B cell (primary cell): Measurements from ENCODE around the gene SART3. TPM values are rescaled to one million over a fixed set of nuclear protein-coding genes. Genes with fewer than 3 reads are reported as not detected.

Source experiments
- ATAC-seq: fragments of 200-7000 bp; cut with Tn5 transposase; one replicate; pipeline ENCODE4 v1.10.0; 2021; ENCODE audit warnings: low read depth, mild to moderate bottlenecking, moderate number of reproducible peaks, moderate library complexity
- CTCF ChIA-PET: fragments of 350-600 bp; sonication (Branson Sonifier 250); formaldehyde crosslinking; loops from one replicate; lab custom pipeline; 2021; ENCODE audit warnings: antibody characterized with exemption, inconsistent platforms; lab: Charles Lee
- POLR2A ChIA-PET: fragments of 350-600 bp; sonication (Branson Sonifier 250); formaldehyde crosslinking; loops from one replicate; lab custom pipeline; 2021; ENCODE audit warnings: antibody characterized with exemption; lab: Charles Lee
- DNase-seq: peaks from one replicate; pipeline ENCODE4 v3.0.0; 2013
- H2AFZ ChIP-seq: 2 replicates; pipeline ENCODE4 v1.6.1; 2012; ENCODE audit warnings: mild to moderate bottlenecking, low read depth, low read length; ENCODE audit not compliant: insufficient read depth, poor library complexity, severe bottlenecking
- H3K27ac ChIP-seq, 2 donors: 1 replicate in 1 of 2; 2 replicates in 1 of 2; pipeline ENCODE4 v1.5.1; 2012 to 2013; ENCODE audit warnings: low read length in 2 of 2, mild to moderate bottlenecking in 2 of 2, moderate library complexity in 1 of 2
- H3K27me3 ChIP-seq, 4 experiments: fragments of 200-600 bp in 1 of 4; sonication (generic) in 1 of 4; replicated peaks in 1 of 4; 1 replicate in 2 of 4; 2 replicates in 2 of 4; pipeline versions ENCODE4 v1.6.1 to v1.7.0; 2013 to 2016; ENCODE audit warnings: low read length in 3 of 4, mild to moderate bottlenecking in 2 of 4, mixed read lengths in 1 of 4, moderate library complexity in 1 of 4; ENCODE audit not compliant: insufficient read depth in 4 of 4, control insufficient read depth in 3 of 4; ENCODE audit errors: control extremely low read depth in 1 of 4
- H3K36me3 ChIP-seq, 2 experiments: replicated peaks in 1 of 2; 1 replicate in 1 of 2; 2 replicates in 1 of 2; pipeline versions ENCODE4 v1.6.1 to v1.7.1; 2013; ENCODE audit warnings: low read length in 1 of 2; ENCODE audit not compliant: insufficient read depth in 2 of 2, control insufficient read depth in 1 of 2; ENCODE audit errors: control extremely low read depth in 1 of 2, extremely low read depth in 1 of 2
- H3K4me1 ChIP-seq, 2 donors: fragments of 200-600 bp in 1 of 2; sonication (generic) in 1 of 2; 1 replicate in 1 of 2; 2 replicates in 1 of 2; pipeline versions ENCODE4 v1.5.1 to v1.6.1; 2013 to 2017; ENCODE audit warnings: low read length in 2 of 2; ENCODE audit not compliant: control insufficient read depth in 2 of 2, insufficient read depth in 2 of 2
- H3K4me2 ChIP-seq: replicated peaks from 2 replicates; pipeline ENCODE3; 2012; ENCODE audit warnings: mild to moderate bottlenecking, low read depth, low read length; ENCODE audit not compliant: poor library complexity, severe bottlenecking
- H3K4me3 ChIP-seq, 5 experiments: fragments of 200-600 bp in 1 of 5; sonication (generic) in 1 of 5; 1 replicate in 3 of 5; 2 replicates in 2 of 5; pipeline versions ENCODE4 v1.5.1 to v1.7.0; 2011 to 2016; ENCODE audit warnings: low read length in 4 of 5, mild to moderate bottlenecking in 4 of 5, low read depth in 2 of 5, control low read depth in 1 of 5, moderate library complexity in 1 of 5; ENCODE audit not compliant: insufficient read depth in 1 of 5; ENCODE audit errors: control extremely low read depth in 1 of 5, extremely low read depth in 1 of 5
- H3K79me2 ChIP-seq: fragments of 200-600 bp; sonication (generic); one replicate; pipeline ENCODE4 v1.6.0; 2016; ENCODE audit warnings: low read length; ENCODE audit not compliant: control insufficient read depth, insufficient read depth
- H3K9ac ChIP-seq: fragments of 200-600 bp; sonication (generic); 2 replicates; pipeline ENCODE4 v1.6.1; 2017; ENCODE audit warnings: mild to moderate bottlenecking, low read length, moderate library complexity
- H3K9me3 ChIP-seq, 3 donors: one replicate each; pipeline versions ENCODE4 v1.6.1 to v1.7.1; 2013; ENCODE audit warnings: low read length in 2 of 3; ENCODE audit not compliant: control insufficient read depth in 2 of 3, insufficient read depth in 1 of 3; ENCODE audit errors: control extremely low read depth in 1 of 3
- H4K20me1 ChIP-seq: 2 replicates; pipeline ENCODE4 v1.6.0; 2012; ENCODE audit warnings: mild to moderate bottlenecking, low read length; ENCODE audit not compliant: insufficient read depth, control insufficient read depth, poor library complexity, severe bottlenecking
- H3K27ac Mint-ChIP-seq: one replicate; pipeline ENCODE4 v1.8.0; 2021; ENCODE audit warnings: mixed read lengths
- H3K27me3 Mint-ChIP-seq: one replicate; pipeline ENCODE4 v1.8.0; 2021; ENCODE audit warnings: mixed read lengths
- H3K4me1 Mint-ChIP-seq: one replicate; pipeline ENCODE4 v1.8.0; 2021; ENCODE audit warnings: mixed read lengths
- H3K4me3 Mint-ChIP-seq: one replicate; pipeline ENCODE4 v1.8.0; 2021; ENCODE audit warnings: mixed read lengths
- H3K9me3 Mint-ChIP-seq: one replicate; pipeline ENCODE4 v1.8.0; 2022; ENCODE audit warnings: mixed read lengths; ENCODE audit not compliant: insufficient read depth
- CTCF ChIP-seq: fragments of 200-600 bp; IDR thresholded peaks from one replicate; pipeline ENCODE4 v1.8.0; 2022; ENCODE audit warnings: antibody characterized with exemption, mild to moderate bottlenecking
- EZH2 ChIP-seq: IDR thresholded peaks from 2 replicates; pipeline ENCODE4 v1.6.1; 2012; ENCODE audit warnings: borderline replicate concordance, low read depth, mild to moderate bottlenecking, moderate library complexity, low read length; ENCODE audit not compliant: insufficient read depth, poor library complexity, severe bottlenecking
- WGBS: methylation state at CpG from one replicate; pipeline ENCODE4 v1.1.5; 2013; ENCODE audit warnings: missing lambda C conversion rate; ENCODE audit not compliant: insufficient coverage; 5-methylcytosine and 5-hydroxymethylcytosine counted together
- intact Hi-C: fragments of 100-400 bp; cut with micrococcal nuclease; formaldehyde crosslinking; loops from one replicate; pipeline ENCODE4 v1.10.0; 2022
- polyA plus RNA-seq: library from polyadenylated mRNA; depleted of rRNA; stranded (reverse); fragments of >200 nt; gene quantifications from 2 replicates; pipeline ENCODE4 v1.2.3, GENCODE V29; 2012
- total RNA-seq, 2 donors: library from RNA; stranded (reverse); fragments of 120-200 nt in 1 of 2; gene quantifications; 1 replicate in 1 of 2; 2 replicates in 1 of 2; pipeline versions ENCODE4 v1.2.3 to v1.2.4, GENCODE V29; 2013 to 2022

Gene SART3
- total and polyA plus RNA-seq, 2 donors (not counting 1 experiment from before 2014, with no cell fraction given) = 24.1 to 131 TPM

- no peak overlapping the region for H3K27ac Mint-ChIP-seq
- intact Hi-C loops = no loop called here
- no peak overlapping the region for H2AFZ ChIP-seq
Measured at GRCh38 chr12:108578264-108578663, 17.3 kb upstream of the SART3 start.

GRCh38 chr12:108577458-108577857 lies 16.5 kb upstream of the SART3 start:
- DNase-seq (no peak), ATAC-seq (no peak)
- H3K27ac Mint-ChIP-seq = peak overlapping the region; percentile 32
- Histone ChIP-seq H3K36me3 (no peaks in the 10 kb centered on the region), H3K9ac (no peak overlapping the region), H3K27me3 (no peaks in the 10 kb centered on the region), H3K79me2 (no peaks in the 10 kb centered on the region), H3K27ac (no peak overlapping the region), H3K4me2 (no peak overlapping the region), H2AFZ (no peak overlapping the region), H4K20me1 (no peaks in the 10 kb centered on the region), H3K4me1 (peaks cover 19 to 21% of the 10 kb centered on the region in 2 donors), H3K9me3 (peaks cover 0 to 4% (median 0%) of the 10 kb centered on the region in 3 donors), H3K4me3 (no peak overlapping the region)
- no peaks in the 10 kb centered on the region for H3K27me3 Mint-ChIP-seq
- peaks cover 44% of the 10 kb centered on the region for H3K4me1 Mint-ChIP-seq
- CTCF ChIA-PET = interaction anchor here (0.7 to 4.2 kb wide), 4 partner anchors 34 to 1666 kb away, joined by 3 to 29 read pairs (median 8); no protein-coding TSS in a partner anchor
- TF ChIP-seq EZH2 (no peak), CTCF (no peak)
- POLR2A ChIA-PET = no interaction called here
- intact Hi-C loops = no loop called here
- peaks cover 3% of the 10 kb centered on the region for H3K9me3 Mint-ChIP-seq
- H3K4me3 Mint-ChIP-seq = no peak overlapping the region

More at GRCh38 chr12:108578264-108578663, 17.3 kb upstream of the SART3 start:
- no peak overlapping the region for H3K4me3 ChIP-seq
- no peak overlapping the region for H3K4me2 ChIP-seq
- no peak for ATAC-seq
- Mint-ChIP-seq H3K9me3 (peaks cover 3% of the 10 kb centered on the region), H3K27me3 (no peaks in the 10 kb centered on the region), H3K4me3 (no peak overlapping the region), H3K4me1 (peaks cover 37% of the 10 kb centered on the region)
- TF ChIP-seq EZH2 = no peak
- TF ChIP-seq CTCF = no peak
- peaks cover 0 to 4% (median 0%) of the 10 kb centered on the region in 3 donors for H3K9me3 ChIP-seq
- H3K36me3 ChIP-seq = no peaks in the 10 kb centered on the region
- no peaks in the 10 kb centered on the region for H3K27me3 ChIP-seq
- no peak overlapping the region for H3K9ac ChIP-seq
- H4K20me1 ChIP-seq = no peaks in the 10 kb centered on the region
- WGBS = 94% methylated on average over 2 of the region's 2 CpGs
- DNase-seq = no peak
- H3K27ac ChIP-seq = no peak overlapping the region
- peaks cover 11 to 13% of the 10 kb centered on the region in 2 donors for H3K4me1 ChIP-seq
- POLR2A ChIA-PET = no interaction called here
- H3K79me2 ChIP-seq = no peaks in the 10 kb centered on the region
- CTCF ChIA-PET = interaction anchor here (3.0 to 4.2 kb wide), 2 partner anchors 40 to 225 kb away, joined by 14 to 29 read pairs; no protein-coding TSS in a partner anchor
